ENCODE results near the gene FSIP1. TPM values are rescaled to one million over a fixed set of nuclear protein-coding genes. Genes with fewer than 3 reads are reported as not detected.

FSIP1 gene
- total and polyA plus RNA-seq, 9 of the 15 experiments (the other 6 are each of a cell fraction or from before 2014, with no cell fraction given): 0.07 to 0.51 (median 0.29) TPM

- 67% methylated on average over 6 of the region's 6 CpGs for WGBS (ENCODE audit: insufficient coverage, low coverage, missing lambda C conversion rate)
- Histone ChIP-seq H4K20me1 (replicated peaks; ENCODE audit: control insufficient read depth, insufficient read depth, low read length) (no peaks in the 10 kb centered on the region), H2AFZ (ENCODE audit: low read depth, low read length) (peak overlapping the region; percentile 68), H3K36me3 (ENCODE audit: control insufficient read depth, insufficient read depth, low read length) (no peaks in the 10 kb centered on the region), H3K9ac (ENCODE audit: insufficient read depth in 1 of 2, low read depth in 2 of 2, low read length in 2 of 2) (no peak overlapping the region), H3K79me2 (ENCODE audit: control insufficient read depth, insufficient read depth, low read length) (no peaks in the 10 kb centered on the region), H3K9me3 (replicated peaks; ENCODE audit: control insufficient read depth, insufficient read depth, low read depth, low read length) (no peaks in the 10 kb centered on the region), H3K27ac (ENCODE audit: extremely low read depth, low read depth, low read length) (no peak overlapping the region), H3K27me3 (ENCODE audit: control insufficient read depth in 2 of 2, insufficient read depth in 2 of 2, low read length in 2 of 2) (no peaks in the 10 kb centered on the region), H3K4me2 (ENCODE audit: insufficient read depth, low read length) (no peak overlapping the region), H3K4me1 (replicated peaks in 1 of 2; ENCODE audit: control insufficient read depth in 2 of 2, insufficient read depth in 2 of 2, low read length in 2 of 2) (peaks cover 0 to 3% of the 10 kb centered on the region in 2 experiments; a peak in 2 of 5 replicates), H3K9me1 (ENCODE audit: control insufficient read depth, insufficient read depth, low read length) (no peaks in the 10 kb centered on the region), H3K4me3 (no peak overlapping the region)
- ATAC-seq (peak; percentile 48; the same call in 2 of the 3 replicates), FAIRE-seq (no peak), DNase-seq (ENCODE audit: extremely low read depth in 1 of 4, low spot score in 3 of 4) (no peak)
- TF ChIP-seq RERE (CRISPR knock-in tag; IDR thresholded peaks at IDR 0.05; ENCODE audit: borderline replicate concordance): no peak
- no peak for TF ChIP-seq ZNF507 (tag; conservative IDR thresholded peaks at IDR 0.05)
- no peak for TF ChIP-seq ZHX1 (conservative IDR thresholded peaks at IDR 0.05; ENCODE audit: low read length)
- no peak for TF ChIP-seq ZNF764 (CRISPR knock-in tag; IDR thresholded peaks at IDR 0.05; ENCODE audit: low read depth)
- TF ChIP-seq STAT5A (IDR thresholded peaks at IDR 0.05; ENCODE audit: borderline replicate concordance, low read length): no peak
- TF ChIP-seq GTF2A2 (tag; IDR thresholded peaks at IDR 0.05): no peak
- intact Hi-C loops (cut with micrococcal nuclease) (loop anchor here (5.0 kb wide), 1 partner anchor 46 kb away; no protein-coding TSS in a partner anchor), in situ Hi-C loops (cut with MboI) (loop anchor here (5.0 kb wide), 1 partner anchor 71 kb away; no protein-coding TSS in a partner anchor)
- BruUV-seq (replicated peaks): no TSS peak
- CTCF ChIA-PET (ENCODE audit: low intra/inter-chr PET ratio): no interaction called here
- POLR2A ChIA-PET: interaction anchor here (0.7 to 0.9 kb wide), 2 partner anchors 234 to 359 kb away, joined by 3 to 5 read pairs; no protein-coding TSS in a partner anchor
These were observed 91.6 kb downstream of the FSIP1 start for GRCh38 chr15:39690881-39691634.

Data from K562 (cell line).